Right lobe of liver (tissue), 6 donors: ENCODE results near the gene CRLF2. TPM values are rescaled to one million over a fixed set of nuclear protein-coding genes. Genes with fewer than 3 reads are reported as not detected.
A peak's percentile ranks its signal among the peaks of the same experiment; 100 is the strongest.
"Not testable (repeated sequence)": the region's sequence is repeated elsewhere in the genome, so short reads cannot be mapped to it uniquely, and the experiment has no call there.

Experiments used
- ATAC-seq, 4 donors: fragments of 200-7000 bp; cut with Tn5 transposase; one replicate each; pipeline ENCODE4 v1.9.1; 2020; ENCODE audit warnings: mild to moderate bottlenecking in 4 of 4, moderate library complexity in 4 of 4
- DNase-seq, 3 donors: peaks; one replicate each; pipeline ENCODE4 v3.0.0-alpha.2; 2020
- H3K27ac ChIP-seq, 3 donors: fragments of 200-600 bp; one replicate each; pipeline ENCODE4 v1.8.0; 2022
- H3K27me3 ChIP-seq, 2 donors: fragments of 200-600 bp; one replicate each; pipeline ENCODE4 v1.8.0; 2022
- H3K36me3 ChIP-seq, 4 donors: fragments of 200-600 bp; sonication (generic) in 1 of 4; one replicate each; pipeline versions ENCODE4 v1.5.1 to v1.8.0; 2017 to 2022; ENCODE audit warnings: control low read depth in 1 of 4
- H3K4me1 ChIP-seq, 4 donors: fragments of 200-600 bp; sonication (generic) in 1 of 4; one replicate each; pipeline versions ENCODE4 v1.5.1 to v1.8.0; 2017 to 2022; ENCODE audit warnings: control low read depth in 1 of 4
- H3K4me3 ChIP-seq, 3 donors: fragments of 200-600 bp; one replicate each; pipeline ENCODE4 v1.8.0; 2022
- H3K9me3 ChIP-seq, 4 donors: fragments of 200-600 bp; sonication (generic) in 1 of 4; one replicate each; pipeline versions ENCODE4 v1.5.1 to v1.8.0; 2017 to 2022; ENCODE audit warnings: control low read depth in 1 of 4
- POLR2A ChIP-seq: fragments of 450-650 bp; IDR thresholded peaks from one replicate; pipeline ENCODE4 v1.6.1; 2017; ENCODE audit warnings: antibody characterized with exemption, mild to moderate bottlenecking
- WGBS: methylation state at CpG from one replicate; pipeline ENCODE4 v1.1.6; 2018; ENCODE audit warnings: low coverage, low lambda C conversion rate; ENCODE audit not compliant: insufficient coverage; ENCODE audit errors: missing lambda C conversion rate; 5-methylcytosine and 5-hydroxymethylcytosine counted together
- intact Hi-C, 2 donors: fragments of 100-400 bp; cut with DNase I; formaldehyde crosslinking; loops; one replicate each; pipeline versions ENCODE4 v1.11.2 to v1.14.1; 2022
- total RNA-seq, 6 experiments: library from RNA; depleted of rRNA in 2 of 6; stranded (reverse); fragments of >200 nt in 2 of 6; fragmentation: NEBNext Ultra II Directional in 3 of 6; extraction: Animal tissue kit (Norgen Biotek cat#: 25700) in 3 of 6; gene quantifications; one replicate each; pipeline versions ENCODE4 v1.1.0 to v1.2.4, GENCODE V29; 2016 to 2023
- TF ChIP-seq, protein P1 (sequence below), 4 donors: fragments of 200-600 bp in 3 of 4; fragments of 450-650 bp in 1 of 4; IDR thresholded peaks; one replicate each; pipeline versions ENCODE4 v1.5.1 to v1.8.0; 2016 to 2022; ENCODE audit warnings: antibody characterized with exemption in 4 of 4, mild to moderate bottlenecking in 2 of 4
- donor health status: DM: no; HTN: yes; CAD: no.
- donor health status: DM: no; HTN: no; CAD: no.
- donor health status: DM: no; HTN: no; CAD: no.
- donor health status: DM: no; HTN: yes; CAD: no.
- donor health status: DM: no; HTN: yes; CAD: no.

Gene CRLF2
- total RNA-seq, 6 experiments from 2014 or later, result 0.55 TPM; not detected in 5

DNA sequence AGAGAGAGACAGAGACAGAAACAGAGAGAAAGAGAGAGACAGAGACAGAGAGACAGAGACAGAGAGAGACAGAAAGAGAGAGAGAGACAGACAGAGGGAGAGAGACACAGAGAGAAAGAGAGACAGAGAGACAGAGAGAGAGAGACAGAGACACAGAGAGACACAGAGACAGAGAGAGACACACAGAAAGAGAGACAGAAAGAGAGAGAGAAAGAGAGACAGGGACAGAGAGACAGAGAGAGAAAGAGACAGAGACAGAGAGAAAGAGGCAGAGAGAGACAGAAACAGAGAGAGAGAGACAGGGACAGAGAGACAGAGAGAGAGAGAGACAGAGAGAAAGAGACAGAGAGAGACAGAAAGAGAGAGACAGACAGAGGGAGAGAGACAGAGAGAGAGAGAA is 52.9 kb downstream of the CRLF2 start:
- intact Hi-C loops, result no loop called here
- H3K36me3 ChIP-seq, result no peaks in the 10 kb centered on the region
- no peak overlapping the region for H3K4me3 ChIP-seq
- no peak overlapping the region for H3K27ac ChIP-seq
- DNase-seq, result no peak
- no peak for ATAC-seq
- H3K27me3 ChIP-seq, result peaks cover 0 to 1% of the 10 kb centered on the region in 2 donors
- no peaks in the 10 kb centered on the region for H3K9me3 ChIP-seq
- H3K4me1 ChIP-seq, result no peaks in the 10 kb centered on the region
- TF ChIP-seq, protein P1, sequence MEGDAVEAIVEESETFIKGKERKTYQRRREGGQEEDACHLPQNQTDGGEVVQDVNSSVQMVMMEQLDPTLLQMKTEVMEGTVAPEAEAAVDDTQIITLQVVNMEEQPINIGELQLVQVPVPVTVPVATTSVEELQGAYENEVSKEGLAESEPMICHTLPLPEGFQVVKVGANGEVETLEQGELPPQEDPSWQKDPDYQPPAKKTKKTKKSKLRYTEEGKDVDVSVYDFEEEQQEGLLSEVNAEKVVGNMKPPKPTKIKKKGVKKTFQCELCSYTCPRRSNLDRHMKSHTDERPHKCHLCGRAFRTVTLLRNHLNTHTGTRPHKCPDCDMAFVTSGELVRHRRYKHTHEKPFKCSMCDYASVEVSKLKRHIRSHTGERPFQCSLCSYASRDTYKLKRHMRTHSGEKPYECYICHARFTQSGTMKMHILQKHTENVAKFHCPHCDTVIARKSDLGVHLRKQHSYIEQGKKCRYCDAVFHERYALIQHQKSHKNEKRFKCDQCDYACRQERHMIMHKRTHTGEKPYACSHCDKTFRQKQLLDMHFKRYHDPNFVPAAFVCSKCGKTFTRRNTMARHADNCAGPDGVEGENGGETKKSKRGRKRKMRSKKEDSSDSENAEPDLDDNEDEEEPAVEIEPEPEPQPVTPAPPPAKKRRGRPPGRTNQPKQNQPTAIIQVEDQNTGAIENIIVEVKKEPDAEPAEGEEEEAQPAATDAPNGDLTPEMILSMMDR (IDR thresholded peaks at IDR 0.05), result no peak
- no peak for TF ChIP-seq POLR2A

DNA sequence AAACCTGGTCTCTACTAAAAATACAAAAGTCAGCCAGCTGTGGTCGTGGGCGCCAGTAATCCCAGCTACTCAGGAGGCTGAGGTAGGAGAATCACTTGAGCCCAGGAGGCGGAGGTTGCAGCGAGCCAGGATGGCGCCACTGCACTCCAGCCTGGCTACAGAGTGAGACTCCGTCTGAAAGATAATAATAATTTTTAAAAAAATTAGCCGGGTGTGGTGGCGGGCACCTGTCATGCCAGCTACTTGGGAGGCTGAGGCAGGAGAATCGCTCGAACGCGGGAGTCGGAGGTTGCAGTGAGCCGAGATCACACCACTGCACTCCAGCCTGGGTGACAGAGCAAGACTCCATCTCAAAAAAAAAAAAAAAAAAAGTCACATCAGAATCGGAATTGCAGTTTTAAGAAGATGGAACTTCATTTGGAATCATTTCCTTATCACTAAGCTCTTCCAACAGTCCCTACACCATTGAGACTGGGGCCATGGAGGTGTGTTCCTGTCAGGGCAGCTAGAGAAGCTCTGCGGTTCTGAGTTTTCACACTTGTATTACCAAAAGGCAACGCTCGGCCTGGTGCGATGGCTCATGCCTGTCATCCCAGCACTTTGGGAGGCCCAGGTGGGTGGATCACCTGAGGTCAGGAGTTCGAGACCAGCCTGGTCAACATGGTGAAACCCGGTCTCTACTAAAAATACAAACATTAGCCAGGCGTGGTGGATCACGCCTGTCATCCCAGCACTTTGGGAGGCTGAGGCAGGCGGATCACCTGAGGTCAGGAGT is 55.6 kb downstream of the CRLF2 start:
- H3K4me3 ChIP-seq, DNase-seq, H3K9me3 ChIP-seq, H3K27ac ChIP-seq, intact Hi-C loops, ATAC-seq, H3K36me3 ChIP-seq, H3K27me3 ChIP-seq, H3K4me1 ChIP-seq: not testable (repeated sequence)
- WGBS, result 55% methylated on average over 10 of the region's 24 CpGs

DNA sequence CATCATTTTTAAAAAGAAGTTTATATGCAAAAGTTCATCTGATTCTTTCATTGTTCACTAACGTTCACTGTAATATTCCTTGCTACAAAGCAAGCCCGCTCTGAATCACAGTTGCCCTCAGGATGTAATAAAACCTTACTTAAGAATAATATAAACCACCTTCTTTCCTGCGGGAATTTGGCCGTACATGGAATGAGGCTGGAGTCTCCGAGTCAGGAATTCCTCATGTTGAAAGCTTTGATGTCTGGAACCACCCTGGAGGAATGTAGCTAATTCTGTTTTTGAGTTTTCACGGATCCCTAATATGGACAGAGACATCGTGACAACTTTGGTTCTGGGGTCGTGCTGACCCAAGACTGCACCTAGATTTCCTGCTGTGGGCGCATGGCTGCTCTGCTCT is 58.5 kb downstream of the CRLF2 start:
- Histone ChIP-seq H3K4me3 (no peak overlapping the region), H3K36me3 (no peaks in the 10 kb centered on the region), H3K4me1 (no peaks in the 10 kb centered on the region), H3K9me3 (no peaks in the 10 kb centered on the region), H3K27ac (no peak overlapping the region), H3K27me3 (no peaks in the 10 kb centered on the region)
- intact Hi-C loops, result no loop called here
- no peak for TF ChIP-seq POLR2A
- TF ChIP-seq, protein P1 (IDR thresholded peaks at IDR 0.05), result no peak
- ATAC-seq (no peak), DNase-seq (no peak)
- 31% methylated on average over 9 of the region's 9 CpGs for WGBS

DNA sequence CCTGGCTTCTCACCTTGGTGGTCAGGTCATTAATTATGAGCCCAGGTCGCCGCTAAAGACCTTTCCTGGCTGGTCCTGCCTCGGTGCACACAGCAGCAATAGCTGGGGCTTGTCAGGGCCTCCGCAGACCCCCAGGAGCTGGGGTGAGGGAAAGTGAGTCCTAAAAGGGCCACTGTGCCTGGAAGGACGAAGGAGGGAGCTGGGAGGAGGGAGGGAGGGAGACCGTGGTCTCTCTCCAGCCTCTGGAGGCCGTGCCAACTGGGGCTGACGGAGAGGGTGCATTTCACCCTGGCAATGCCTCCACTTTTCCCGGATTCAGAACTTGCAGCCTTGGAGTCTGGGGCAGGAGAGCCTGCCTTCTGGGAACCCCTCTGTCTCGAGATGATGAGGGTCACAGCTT is 60.4 kb downstream of the CRLF2 start:
- no CpG with 5 or more reads among the region's 10 CpGs for WGBS

DNA sequence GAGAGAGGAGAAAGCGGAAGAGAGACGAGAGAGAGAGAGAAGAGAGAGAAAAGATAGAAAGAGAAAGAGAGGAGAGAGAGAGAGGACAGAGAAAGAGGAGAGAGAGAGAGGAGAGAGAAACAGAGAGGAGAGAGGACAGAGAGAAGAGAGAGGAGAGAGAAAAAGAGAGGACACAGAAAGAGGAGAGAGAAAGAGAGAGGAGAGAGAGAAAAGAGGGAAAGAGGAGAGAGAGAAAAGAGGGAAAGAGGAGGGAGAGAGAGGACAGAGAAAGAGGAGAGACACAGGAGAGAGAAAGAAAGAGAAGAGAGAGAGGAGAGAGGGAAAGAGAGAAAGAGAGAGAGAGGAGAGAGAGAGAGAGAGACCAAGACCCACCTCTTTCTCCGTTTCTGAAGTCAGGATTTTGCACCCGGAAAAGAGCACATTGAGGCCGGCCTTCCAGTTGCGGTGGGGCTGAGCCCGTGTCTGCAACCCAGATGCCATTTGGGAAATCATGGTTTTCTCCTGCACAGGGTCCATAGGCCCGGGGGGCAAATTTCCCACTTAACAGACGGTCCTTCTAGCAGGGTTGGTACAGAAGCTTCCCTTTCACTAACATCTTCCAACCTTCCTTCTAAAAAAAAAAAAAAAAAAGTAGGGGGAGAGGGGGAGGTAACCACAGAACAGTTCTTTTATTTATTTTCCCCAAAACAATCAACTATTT is 60.9 kb downstream of the CRLF2 start:
- Histone ChIP-seq H3K27me3 (no peaks in the 10 kb centered on the region), H3K27ac (no peak overlapping the region), H3K9me3 (no peaks in the 10 kb centered on the region), H3K36me3 (no peaks in the 10 kb centered on the region), H3K4me1 (no peaks in the 10 kb centered on the region), H3K4me3 (no peak overlapping the region)
- WGBS, result 33% methylated on average over 9 of the region's 9 CpGs
- intact Hi-C loops, result no loop called here
- TF ChIP-seq POLR2A, result no peak
- TF ChIP-seq, protein P1 (IDR thresholded peaks at IDR 0.05), result no peak
- peak in 1 of 3 donors; percentile 4 for DNase-seq
- no peak for ATAC-seq

More for the DNA sequence above, 60.4 kb downstream of the CRLF2 start:
- Histone ChIP-seq H3K27me3 (no peaks in the 10 kb centered on the region), H3K27ac (no peak overlapping the region), H3K4me3 (no peak overlapping the region), H3K4me1 (no peaks in the 10 kb centered on the region), H3K36me3 (no peaks in the 10 kb centered on the region), H3K9me3 (no peaks in the 10 kb centered on the region)
- intact Hi-C loops, result no loop called here
- ATAC-seq, result no peak
- TF ChIP-seq, protein P1 (IDR thresholded peaks at IDR 0.05), result no peak
- TF ChIP-seq POLR2A, result no peak
- peak in 1 of 3 donors; percentile 23 for DNase-seq
